Pancreas (tissue), 10 donors: ENCODE results near the gene PAPSS1. TPM values are rescaled to one million over a fixed set of nuclear protein-coding genes. Genes with fewer than 3 reads are reported as not detected.
"Not testable (repeated sequence)": the region's sequence is repeated elsewhere in the genome, so short reads cannot be mapped to it uniquely, and the experiment has no call there.

ENCODE experiments used
- ATAC-seq, 4 donors: fragments of 200-7000 bp; cut with Tn5 transposase; one replicate each; pipeline versions ENCODE4 v1.8.0 to v1.9.1; 2020; ENCODE audit warnings: mild to moderate bottlenecking in 4 of 4, moderate library complexity in 4 of 4
- DNase-seq, 6 donors: peaks; one replicate each; pipeline ENCODE4 v3.0.0-alpha.2; 2020
- FAIRE-seq: peaks from 2 replicates; lab custom pipeline; 2012; peaks lifted over from hg19 to GRCh38; lab: Jason Lieb, UNC
- H3K27ac ChIP-seq, 4 donors: fragments of 200-600 bp; sonication (generic); 1 replicate in 3 of 4; 2 replicates in 1 of 4; pipeline versions ENCODE4 v1.5.0 to v1.8.0; 2020
- H3K27me3 ChIP-seq, 4 donors: fragments of 200-600 bp; one replicate each; pipeline ENCODE4 v1.8.0; 2021
- H3K36me3 ChIP-seq, 3 donors: fragments of 200-600 bp; sonication (generic) in 1 of 3; one replicate each; pipeline versions ENCODE4 v1.5.0 to v1.8.0; 2020 to 2021
- H3K4me1 ChIP-seq, 3 donors: fragments of 200-600 bp; one replicate each; pipeline ENCODE4 v1.8.0; 2021
- H3K4me3 ChIP-seq, 4 donors: fragments of 200-600 bp; sonication (generic) in 2 of 4; one replicate each; pipeline versions ENCODE4 v1.5.0 to v1.8.0; 2020 to 2021
- H3K9me3 ChIP-seq, 4 donors: fragments of 200-600 bp; one replicate each; pipeline ENCODE4 v1.8.0; 2021
- CTCF ChIP-seq, 4 donors: fragments of 200-600 bp; sonication (generic) in 3 of 4; IDR thresholded peaks; one replicate each; pipeline versions ENCODE4 v1.5.0 to v1.8.0; 2021; ENCODE audit warnings: antibody characterized with exemption in 4 of 4
- WGBS, 2 donors: extraction: QIAGEN DNeasy Blood & Tissue Kit; methylation state at CpG; one replicate each; pipeline ENCODE4 v1.1.7; 2013; 5-methylcytosine and 5-hydroxymethylcytosine counted together
- intact Hi-C, 3 donors: fragments of 100-400 bp; cut with DNase I; formaldehyde crosslinking; loops; one replicate each; pipeline versions ENCODE4 v1.11.1 to v1.14.2; 2022
- polyA plus RNA-seq, 2 donors: library from polyadenylated mRNA; stranded (reverse); fragments of 200-250 nt; gene quantifications; one replicate each; pipeline ENCODE4 v1.2.3, GENCODE V29; 2013
- total RNA-seq, 6 donors: library from RNA; stranded (reverse); fragmentation: NEBNext Ultra II Directional in 4 of 6; extraction: Animal tissue kit (Norgen Biotek cat#: 25700) in 4 of 6; gene quantifications; one replicate each; pipeline versions ENCODE4 v1.2.1 to v1.2.4, GENCODE V29; 2021 to 2023
- donor health status: healthy with polysubstance abuse.
- donor health status: DM: no; HTN: no; CAD: no; lungs with moderate emphysema.
- donor health status: DM: no; HTN: no; CAD: no.
- donor health status: control.
- donor health status: control.
- donor health status: Bipolar disorder and iron deficiency.
- donor health status: DM: yes; HTN: yes; CAD: no.
- donor health status: DM: no; HTN: no; CAD: no.
- donor health status: DM: no; HTN: no; CAD: no.
- donor health status: DM: yes; HTN: yes; CAD: no.

PAPSS1 gene
- total and polyA plus RNA-seq, 8 donors, result 19.1 to 45.1 (median 25.8) TPM

GRCh38 chr4:107725281-107725859 is 5.3 kb upstream of the PAPSS1 start:
- TF ChIP-seq CTCF (IDR thresholded peaks at IDR 0.05), result no peak
- H3K9me3 ChIP-seq, result no peaks in the 10 kb centered on the region
- 87 to 92% methylated on average over 3 of the region's 3 CpGs for WGBS, 2 donors
- DNase-seq (no peak), FAIRE-seq (no peak), ATAC-seq (no peak)
- H3K4me1 ChIP-seq, result no peaks in the 10 kb centered on the region
- intact Hi-C loops, result no loop called here
- no peaks in the 10 kb centered on the region for H3K36me3 ChIP-seq
- no peak overlapping the region for H3K27ac ChIP-seq
- H3K27me3 ChIP-seq, result no peaks in the 10 kb centered on the region
- H3K4me3 ChIP-seq, result no peak overlapping the region

GRCh38 chr4:107723331-107723730 is 3.3 kb upstream of the PAPSS1 start:
- H3K27ac ChIP-seq, H3K9me3 ChIP-seq, FAIRE-seq, H3K27me3 ChIP-seq, ATAC-seq, H3K4me3 ChIP-seq, intact Hi-C loops, DNase-seq, H3K36me3 ChIP-seq, H3K4me1 ChIP-seq: not testable (repeated sequence)
- WGBS, 2 donors, result 71 to 88% methylated on average over 1 of the region's 1 CpG

GRCh38 chr4:107721436-107722100 is 1.5 kb upstream of the PAPSS1 start:
- H3K9me3 ChIP-seq, result no peaks in the 10 kb centered on the region
- no peaks in the 10 kb centered on the region for H3K36me3 ChIP-seq
- intact Hi-C loops, result no loop called here
- FAIRE-seq, result no peak
- WGBS, 2 donors, result 77% methylated on average over 9 of the region's 9 CpGs
- no peak for ATAC-seq
- peak in 1 of 6 donors; percentile 21 for DNase-seq
- peaks cover 0 to 13% (median 10%) of the 10 kb centered on the region in 3 donors for H3K4me1 ChIP-seq
- H3K27ac ChIP-seq, result no peak overlapping the region
- H3K27me3 ChIP-seq, result no peaks in the 10 kb centered on the region
- H3K4me3 ChIP-seq, result peak overlapping the region in 1 of 4 donors; percentile 95
- TF ChIP-seq CTCF (IDR thresholded peaks at IDR 0.05), result no peak

GRCh38 chr4:107719207-107719921 is 670 bp downstream of the PAPSS1 start:
- Histone ChIP-seq H3K4me1 (peaks cover 0 to 13% (median 10%) of the 10 kb centered on the region in 3 donors), H3K27ac (peak overlapping the region; percentile 62 to 87 (median 76)), H3K9me3 (no peaks in the 10 kb centered on the region), H3K36me3 (no peaks in the 10 kb centered on the region), H3K27me3 (no peaks in the 10 kb centered on the region), H3K4me3 (peak overlapping the region; percentile 74 to 95 (median 87))
- TF ChIP-seq CTCF (IDR thresholded peaks at IDR 0.05), result no peak
- DNase-seq, result peak in 1 of 6 donors; percentile 60
- intact Hi-C loops, result no loop called here
- WGBS, 2 donors, result 1% methylated on average over 28 of the region's 28 CpGs
- no peak for FAIRE-seq
- ATAC-seq, result peak; percentile 11 to 29 (median 22)

GRCh38 chr4:107718351-107718965 is 1.6 kb downstream of the PAPSS1 start:
- ATAC-seq (no peak), FAIRE-seq (no peak), DNase-seq (no peak)
- Histone ChIP-seq H3K9me3 (no peaks in the 10 kb centered on the region), H3K4me1 (peaks cover 0 to 16% (median 10%) of the 10 kb centered on the region in 3 donors), H3K27ac (no peak overlapping the region), H3K36me3 (no peaks in the 10 kb centered on the region), H3K27me3 (no peaks in the 10 kb centered on the region), H3K4me3 (peak overlapping the region in 3 of 4 donors; percentile 80 to 95 (median 94))
- WGBS, 2 donors, result 63 to 67% methylated on average over 10 of the region's 10 CpGs
- intact Hi-C loops, result no loop called here
- TF ChIP-seq CTCF (IDR thresholded peaks at IDR 0.05), result no peak
